Prostate gland (tissue), 2 donors: ENCODE results near the gene COMT. TPM values are rescaled to one million over a fixed set of nuclear protein-coding genes. Genes with fewer than 3 reads are reported as not detected.

Experiments
- DNase-seq: peaks from one replicate; pipeline ENCODE4 v3.0.0-alpha.2; 2019; ENCODE audit warnings: low spot score
- H3K27ac ChIP-seq, 2 donors: fragments of 200-600 bp; sonication (generic); 2 replicates each; pipeline ENCODE4 v1.5.1; 2017 to 2019
- H3K27me3 ChIP-seq: fragments of 200-600 bp; sonication (generic); replicated peaks from 2 replicates; pipeline ENCODE4 v1.5.1; 2019; ENCODE audit not compliant: insufficient read depth
- H3K36me3 ChIP-seq, 2 donors: fragments of 200-600 bp; sonication (generic); 1 replicate in 1 of 2; 2 replicates in 1 of 2; pipeline versions ENCODE4 v1.5.1 to v1.8.1; 2017 to 2019
- H3K4me1 ChIP-seq: fragments of 200-600 bp; sonication (generic); replicated peaks from 2 replicates; pipeline ENCODE4 v1.5.1; 2019
- H3K4me3 ChIP-seq, 2 donors: fragments of 200-600 bp; sonication (generic); 2 replicates each; pipeline ENCODE4 v1.5.1; 2017 to 2019
- H3K9me3 ChIP-seq: fragments of 200-600 bp; sonication (generic); 2 replicates; pipeline ENCODE4 v1.5.1; 2017
- POLR2A ChIP-seq: fragments of 450-650 bp; IDR thresholded peaks from one replicate; pipeline ENCODE4 v1.6.1; 2016; ENCODE audit warnings: antibody characterized with exemption, mild to moderate bottlenecking
- POLR2AphosphoS5 ChIP-seq: sonication (generic); formaldehyde crosslinking; IDR thresholded peaks from one replicate; pipeline ENCODE4 v1.6.1; 2017; ENCODE audit warnings: antibody characterized with exemption
- WGBS: methylation state at CpG from one replicate; pipeline ENCODE4 v1.1.5; 2018; 5-methylcytosine and 5-hydroxymethylcytosine counted together
- intact Hi-C: fragments of 100-400 bp; cut with DNase I; formaldehyde crosslinking; loops from one replicate; pipeline ENCODE4 v1.14.2; 2022
- total RNA-seq, 2 donors: library from RNA; depleted of rRNA; stranded (reverse); fragments of >200 nt; gene quantifications; one replicate each; pipeline ENCODE4 v1.1.0, GENCODE V29; 2016
- TF ChIP-seq, protein P1 (sequence below), 4 experiments: fragments of 200-600 bp in 2 of 4; fragments of 450-650 bp in 2 of 4; sonication (generic) in 2 of 4; IDR thresholded peaks; 1 replicate in 3 of 4; 2 replicates in 1 of 4; pipeline ENCODE4 v1.5.1; 2016 to 2019; ENCODE audit warnings: antibody characterized with exemption in 4 of 4, mild to moderate bottlenecking in 2 of 4, moderate library complexity in 2 of 4

The COMT gene
- total RNA-seq, 2 donors from 2014 or later = 456 to 513 TPM

GRCh38 chr22:19937616-19938473 lies 3.7 kb upstream of the COMT start:
- Histone ChIP-seq H3K4me1 (peaks cover 23% of the 10 kb centered on the region), H3K4me3 (no peak overlapping the region), H3K27ac (peak overlapping the region; percentile 76 to 89), H3K36me3 (no peaks in the 10 kb centered on the region), H3K9me3 (no peaks in the 10 kb centered on the region), H3K27me3 (no peaks in the 10 kb centered on the region)
- DNase-seq = peak; percentile 87
- WGBS = 48% methylated on average over 16 of the region's 16 CpGs
- TF ChIP-seq, protein P1, sequence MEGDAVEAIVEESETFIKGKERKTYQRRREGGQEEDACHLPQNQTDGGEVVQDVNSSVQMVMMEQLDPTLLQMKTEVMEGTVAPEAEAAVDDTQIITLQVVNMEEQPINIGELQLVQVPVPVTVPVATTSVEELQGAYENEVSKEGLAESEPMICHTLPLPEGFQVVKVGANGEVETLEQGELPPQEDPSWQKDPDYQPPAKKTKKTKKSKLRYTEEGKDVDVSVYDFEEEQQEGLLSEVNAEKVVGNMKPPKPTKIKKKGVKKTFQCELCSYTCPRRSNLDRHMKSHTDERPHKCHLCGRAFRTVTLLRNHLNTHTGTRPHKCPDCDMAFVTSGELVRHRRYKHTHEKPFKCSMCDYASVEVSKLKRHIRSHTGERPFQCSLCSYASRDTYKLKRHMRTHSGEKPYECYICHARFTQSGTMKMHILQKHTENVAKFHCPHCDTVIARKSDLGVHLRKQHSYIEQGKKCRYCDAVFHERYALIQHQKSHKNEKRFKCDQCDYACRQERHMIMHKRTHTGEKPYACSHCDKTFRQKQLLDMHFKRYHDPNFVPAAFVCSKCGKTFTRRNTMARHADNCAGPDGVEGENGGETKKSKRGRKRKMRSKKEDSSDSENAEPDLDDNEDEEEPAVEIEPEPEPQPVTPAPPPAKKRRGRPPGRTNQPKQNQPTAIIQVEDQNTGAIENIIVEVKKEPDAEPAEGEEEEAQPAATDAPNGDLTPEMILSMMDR (IDR thresholded peaks at IDR 0.05) = no peak
- TF ChIP-seq POLR2A (no peak), POLR2AphosphoS5 (peak; percentile 76)
- intact Hi-C loops = no loop called here

- DNase-seq = no peak
- intact Hi-C loops = no loop called here
- peak overlapping the region; percentile 81 to 95 for H3K4me3 ChIP-seq
- peak overlapping the region; percentile 95 to 98 for H3K27ac ChIP-seq
- WGBS = 68% methylated on average over 21 of the region's 21 CpGs
- TF ChIP-seq, protein P1 (IDR thresholded peaks at IDR 0.05) = no peak
- TF ChIP-seq POLR2AphosphoS5 (no peak), POLR2A (no peak)
- H3K27me3 ChIP-seq = no peaks in the 10 kb centered on the region
- H3K36me3 ChIP-seq = no peaks in the 10 kb centered on the region
- no peaks in the 10 kb centered on the region for H3K9me3 ChIP-seq
- H3K4me1 ChIP-seq = peaks cover 16% of the 10 kb centered on the region
Observed at GRCh38 chr22:19940536-19941364, 822 bp upstream of the COMT start.

- Histone ChIP-seq H3K4me1 (peaks cover 8% of the 10 kb centered on the region), H3K27me3 (no peaks in the 10 kb centered on the region), H3K36me3 (no peaks in the 10 kb centered on the region), H3K4me3 (peak overlapping the region; percentile 81 to 95), H3K9me3 (no peaks in the 10 kb centered on the region), H3K27ac (peak overlapping the region; percentile 95 to 98)
- DNase-seq = no peak
- intact Hi-C loops = no loop called here
- whole genome bisulfite sequencing = under 1% methylated on average over 8 of the region's 8 CpGs
- TF ChIP-seq POLR2A (no peak), POLR2AphosphoS5 (no peak)
- TF ChIP-seq, protein P1 (IDR thresholded peaks at IDR 0.05) = no peak
Observed at GRCh38 chr22:19942157-19943081, 847 bp downstream of the COMT start.

DNA sequence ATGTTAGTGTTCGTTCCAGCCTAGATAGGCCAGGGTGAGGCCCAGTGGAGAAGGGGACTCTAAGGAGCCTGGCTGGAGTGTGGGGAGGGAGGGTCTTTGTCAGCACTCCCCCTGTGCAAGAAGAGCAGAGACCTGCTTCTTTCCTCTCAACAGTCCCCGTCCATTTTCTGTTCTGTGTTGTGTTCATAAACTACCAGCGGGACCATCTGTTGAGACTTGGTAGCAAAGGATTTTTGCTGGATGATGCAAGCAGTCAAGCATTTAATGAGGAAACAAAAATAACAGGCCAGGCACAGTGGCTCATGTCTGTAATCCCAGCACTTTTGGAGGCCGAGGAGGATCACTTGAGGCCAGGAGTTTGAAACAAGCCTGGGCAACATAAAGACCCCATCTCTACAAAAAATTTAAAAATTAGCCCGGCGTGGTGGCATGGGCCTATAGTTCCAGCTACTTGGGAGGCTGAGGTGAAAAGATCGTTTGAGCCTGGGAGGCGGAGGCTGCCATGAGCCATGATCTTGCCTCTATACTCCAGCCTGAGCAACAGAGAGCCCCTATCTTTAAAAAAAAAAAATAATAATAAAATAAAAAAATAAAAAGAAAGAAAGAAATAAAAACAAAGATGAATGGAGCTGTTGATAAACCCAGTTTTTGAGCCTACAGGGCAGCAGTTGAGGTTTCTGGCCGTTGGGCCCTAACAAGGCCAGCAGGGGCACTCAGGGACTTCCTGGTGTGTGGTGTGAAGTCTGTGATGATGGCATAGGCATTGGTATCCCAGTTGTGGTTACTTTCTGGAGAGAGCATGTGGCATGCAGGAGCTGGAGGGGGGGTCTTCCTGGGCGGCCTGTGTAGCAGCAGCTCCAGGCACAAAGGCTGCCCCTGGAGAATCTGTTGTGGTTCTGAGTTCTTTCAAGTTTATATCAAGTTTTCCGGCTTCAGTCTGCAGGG lies 1.8 kb downstream of the COMT start:
- peak; percentile 65 for DNase-seq
- 34% methylated on average over 11 of the region's 11 CpGs for WGBS
- intact Hi-C loops = no loop called here
- Histone ChIP-seq H3K9me3 (no peaks in the 10 kb centered on the region), H3K4me1 (peaks cover 7% of the 10 kb centered on the region), H3K27ac (peak overlapping the region; percentile 95 to 98), H3K36me3 (no peaks in the 10 kb centered on the region), H3K4me3 (peak overlapping the region; percentile 81 to 95), H3K27me3 (no peaks in the 10 kb centered on the region)
- TF ChIP-seq, protein P1 (IDR thresholded peaks at IDR 0.05) = no peak
- TF ChIP-seq POLR2A (no peak), POLR2AphosphoS5 (peak; percentile 80)
